ENCODE data around the gene VPS36. TPM values are rescaled to one million over a fixed set of nuclear protein-coding genes. Genes with fewer than 3 reads are reported as not detected.
A peak's percentile ranks its signal among the peaks of the same experiment; 100 is the strongest.
"Not testable (repeated sequence)": the region's sequence is repeated elsewhere in the genome, so short reads cannot be mapped to it uniquely, and the experiment has no call there.

Gene VPS36
- 10 to 100 TPM; 41.7 to 45.8 TPM for total RNA-seq

DNA sequence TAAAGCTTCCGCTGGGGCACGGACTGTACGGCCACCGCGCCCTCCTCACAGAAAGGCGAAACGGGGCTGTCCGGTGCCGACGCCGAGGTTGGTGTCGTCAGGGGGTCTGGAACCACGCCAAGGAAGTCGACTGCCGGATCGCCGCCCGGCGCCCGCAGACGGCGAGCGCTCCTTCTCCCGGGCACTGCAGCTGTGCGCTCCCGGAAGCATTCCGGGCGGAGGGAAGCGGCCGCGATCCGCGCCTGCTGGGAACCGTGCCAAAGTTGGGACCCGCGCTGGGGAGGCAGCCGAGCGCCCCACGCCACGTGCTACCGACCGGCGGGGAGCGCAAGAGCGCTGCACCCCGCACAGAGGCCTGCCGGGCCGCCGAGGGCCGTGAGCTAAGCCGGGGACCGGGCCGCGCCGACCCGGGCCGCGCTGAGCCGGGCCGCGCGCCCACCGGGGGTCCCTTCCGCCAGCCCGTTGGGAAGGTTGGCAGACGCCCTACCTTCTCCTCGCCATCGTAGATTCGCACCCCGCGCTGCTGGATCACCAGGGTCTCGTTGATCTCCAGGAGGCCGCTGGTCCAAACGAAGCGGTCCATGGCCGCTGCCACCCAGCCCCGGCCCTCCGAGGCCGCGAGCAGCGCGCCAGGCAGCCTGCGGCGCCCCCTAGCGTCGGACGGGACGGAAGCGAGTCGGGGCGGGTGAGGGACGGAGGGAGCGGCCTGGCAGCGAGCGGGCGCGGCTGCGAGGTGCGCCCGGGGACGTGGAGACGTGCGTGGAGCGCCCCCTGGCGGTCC, at the start of gene VPS36:
Gene VPS36, minus strand, starts transcription at position 623 of the 781 bp plus-strand sequence. Its CDS starts 40 bp downstream, at position 583.
- Mint-ChIP-seq H3K27ac (peak within 1 kb of the TSS; percentile 89), H3K27me3 (no peaks in the 10 kb centered on the region), H3K4me1 (peaks cover 33% of the 10 kb centered on the region), H3K9me3 (no peaks in the 10 kb centered on the region), H3K4me3 (peak within 1 kb of the TSS; percentile 96), H3K36me3 (peaks cover 3% of the 10 kb centered on the region)
- ATAC-seq (ENCODE audit: low read depth) (peak; percentile 83), DNase-seq (peak; percentile 99)
- POLR2A ChIA-PET: interaction anchor here (0.8 to 1.5 kb wide), 5 partner anchors 13 to 256 kb away, joined by 3 to 8 read pairs (median 3); no protein-coding TSS in a partner anchor

DNA sequence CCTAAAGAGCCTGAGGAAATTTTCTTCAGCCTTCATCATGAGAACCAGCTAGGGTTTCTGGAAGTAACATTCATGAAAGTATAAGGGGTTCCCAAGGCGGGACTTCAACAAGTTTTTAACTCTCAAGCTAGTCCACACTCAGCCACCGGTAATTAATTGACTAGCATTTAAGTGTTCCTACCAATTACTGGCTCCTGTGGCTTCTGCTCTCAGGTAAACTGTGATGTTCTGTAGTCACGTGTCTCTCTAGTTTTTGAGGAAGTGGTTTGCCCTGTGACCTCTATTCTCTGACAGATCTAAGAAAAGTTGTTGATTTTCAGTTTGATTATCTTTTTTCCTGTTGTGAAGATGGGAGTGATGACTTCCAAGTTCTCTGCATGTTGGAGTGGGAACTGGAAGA, 47.5 kb upstream of the VPS36 start:
- H3K36me3 Mint-ChIP-seq, H3K27me3 Mint-ChIP-seq, POLR2A ChIA-PET, DNase-seq, H3K9me3 Mint-ChIP-seq, H3K27ac Mint-ChIP-seq, H3K4me3 Mint-ChIP-seq, H3K4me1 Mint-ChIP-seq: not testable (repeated sequence)
- peak; percentile 66 for ATAC-seq (ENCODE audit: low read depth)

DNA sequence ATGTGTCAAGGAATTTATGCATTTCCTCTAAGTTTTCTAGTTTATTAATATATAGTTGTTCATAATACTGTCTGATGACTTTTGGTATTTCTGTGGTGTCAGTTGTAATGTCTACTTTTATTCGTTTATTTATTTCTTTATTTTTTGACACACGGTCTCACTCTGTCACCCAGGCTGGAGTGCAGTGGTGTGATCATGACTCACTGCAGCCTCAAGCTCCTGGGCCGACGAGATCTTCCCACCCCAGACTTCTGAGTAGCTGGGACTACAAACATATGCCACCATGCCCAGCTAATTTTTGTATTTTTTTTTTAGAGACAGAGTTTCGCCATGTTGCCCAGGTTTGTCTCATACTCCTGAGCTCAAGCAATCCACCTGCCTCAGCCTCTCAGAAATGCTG, 43.8 kb upstream of the VPS36 start:
- DNase-seq; POLR2A ChIA-PET; H3K4me3 Mint-ChIP-seq; H3K36me3 Mint-ChIP-seq; H3K4me1 Mint-ChIP-seq; H3K9me3 Mint-ChIP-seq; H3K27me3 Mint-ChIP-seq; ATAC-seq (ENCODE audit: low read depth); H3K27ac Mint-ChIP-seq: not testable (repeated sequence)

GRCh38 chr13:52491015-52491414, 40.6 kb upstream of the VPS36 start:
- H3K27ac Mint-ChIP-seq; DNase-seq; POLR2A ChIA-PET; H3K4me3 Mint-ChIP-seq; ATAC-seq (ENCODE audit: low read depth); H3K9me3 Mint-ChIP-seq; H3K36me3 Mint-ChIP-seq; H3K4me1 Mint-ChIP-seq; H3K27me3 Mint-ChIP-seq: not testable (repeated sequence)

DNA sequence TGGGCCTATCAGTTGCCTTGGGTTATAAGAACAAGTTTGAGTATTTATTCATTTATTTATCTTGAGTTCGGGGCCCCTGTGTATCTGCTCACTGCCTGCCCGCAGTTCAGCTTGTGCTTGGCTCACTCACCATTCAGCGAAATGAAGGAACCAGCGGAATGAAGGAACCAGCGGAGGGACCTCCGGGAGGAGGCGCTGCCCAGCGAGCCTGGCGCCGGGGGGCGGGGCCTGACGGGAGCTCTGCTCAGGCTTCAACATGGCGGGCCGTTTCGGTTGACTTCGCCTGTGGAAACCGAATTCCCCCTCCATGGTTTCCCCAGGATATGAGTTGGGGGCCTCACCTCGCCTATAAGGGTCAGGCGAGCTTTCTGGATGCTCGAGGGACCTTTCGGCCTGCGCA, 38.3 kb upstream of the VPS36 start:
- POLR2A ChIA-PET; H3K4me3 Mint-ChIP-seq; H3K36me3 Mint-ChIP-seq; H3K27me3 Mint-ChIP-seq; DNase-seq; ATAC-seq (ENCODE audit: low read depth); H3K27ac Mint-ChIP-seq; H3K9me3 Mint-ChIP-seq; H3K4me1 Mint-ChIP-seq: not testable (repeated sequence)

GRCh38 chr13:52487078-52487477, 36.6 kb upstream of the VPS36 start:
- H3K4me1 Mint-ChIP-seq; H3K36me3 Mint-ChIP-seq; H3K27me3 Mint-ChIP-seq; H3K9me3 Mint-ChIP-seq; DNase-seq; H3K27ac Mint-ChIP-seq; ATAC-seq (ENCODE audit: low read depth); H3K4me3 Mint-ChIP-seq: not testable (repeated sequence)
- POLR2A ChIA-PET: interaction anchor here (0.6 kb wide), 1 partner anchor 555 kb away, joined by 3 read pairs; no protein-coding TSS in a partner anchor

GRCh38 chr13:52480677-52481428, 30.4 kb upstream of the VPS36 start:
- POLR2A ChIA-PET; H3K27me3 Mint-ChIP-seq; H3K27ac Mint-ChIP-seq; H3K9me3 Mint-ChIP-seq; H3K4me1 Mint-ChIP-seq; ATAC-seq (ENCODE audit: low read depth); DNase-seq; H3K4me3 Mint-ChIP-seq: not testable (repeated sequence)
- peaks cover 23% of the 10 kb centered on the region for H3K36me3 Mint-ChIP-seq

GRCh38 chr13:52468487-52468886, 18.1 kb upstream of the VPS36 start:
- peaks cover 47% of the 10 kb centered on the region for H3K36me3 Mint-ChIP-seq
- H3K27me3 Mint-ChIP-seq; ATAC-seq (ENCODE audit: low read depth); POLR2A ChIA-PET; H3K4me1 Mint-ChIP-seq; H3K4me3 Mint-ChIP-seq; H3K9me3 Mint-ChIP-seq; DNase-seq: not testable (repeated sequence)
- H3K27ac Mint-ChIP-seq: peak overlapping the region; percentile 46

GRCh38 chr13:52463526-52463925, 13.1 kb upstream of the VPS36 start:
- H3K4me1 Mint-ChIP-seq: peaks cover 33% of the 10 kb centered on the region
- peaks cover 50% of the 10 kb centered on the region for H3K36me3 Mint-ChIP-seq
- POLR2A ChIA-PET: no interaction called here
- DNase-seq (no peak), ATAC-seq (ENCODE audit: low read depth) (no peak)
- peak overlapping the region; percentile 49 for H3K27ac Mint-ChIP-seq
- H3K9me3 Mint-ChIP-seq: no peaks in the 10 kb centered on the region
- no peaks in the 10 kb centered on the region for H3K27me3 Mint-ChIP-seq
- H3K4me3 Mint-ChIP-seq: peak overlapping the region; percentile 45

DNA sequence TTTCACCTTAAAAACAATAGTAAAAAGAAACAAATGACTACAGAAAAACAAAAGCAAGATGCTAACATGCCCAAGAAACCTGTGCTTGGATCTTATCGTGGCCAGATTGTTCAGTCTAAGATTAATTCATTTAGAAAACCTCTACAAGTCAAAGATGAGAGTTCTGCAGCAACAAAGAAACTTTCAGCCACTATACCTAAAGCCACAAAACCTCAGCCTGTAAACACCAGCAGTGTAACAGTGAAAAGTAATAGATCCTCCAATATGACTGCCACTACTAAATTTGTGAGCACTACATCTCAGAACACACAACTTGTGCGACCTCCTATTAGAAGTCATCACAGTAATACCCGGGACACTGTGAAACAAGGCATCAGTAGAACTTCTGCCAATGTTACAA, 10.8 kb upstream of the VPS36 start:
- peaks cover 44% of the 10 kb centered on the region for H3K36me3 Mint-ChIP-seq
- H3K4me1 Mint-ChIP-seq: peaks cover 44% of the 10 kb centered on the region
- POLR2A ChIA-PET: no interaction called here
- H3K9me3 Mint-ChIP-seq: no peaks in the 10 kb centered on the region
- H3K4me3 Mint-ChIP-seq: peak overlapping the region; percentile 63
- ATAC-seq (ENCODE audit: low read depth): peak; percentile 87
- no peak for DNase-seq
- H3K27me3 Mint-ChIP-seq: no peaks in the 10 kb centered on the region
- peak overlapping the region; percentile 64 for H3K27ac Mint-ChIP-seq

DNA sequence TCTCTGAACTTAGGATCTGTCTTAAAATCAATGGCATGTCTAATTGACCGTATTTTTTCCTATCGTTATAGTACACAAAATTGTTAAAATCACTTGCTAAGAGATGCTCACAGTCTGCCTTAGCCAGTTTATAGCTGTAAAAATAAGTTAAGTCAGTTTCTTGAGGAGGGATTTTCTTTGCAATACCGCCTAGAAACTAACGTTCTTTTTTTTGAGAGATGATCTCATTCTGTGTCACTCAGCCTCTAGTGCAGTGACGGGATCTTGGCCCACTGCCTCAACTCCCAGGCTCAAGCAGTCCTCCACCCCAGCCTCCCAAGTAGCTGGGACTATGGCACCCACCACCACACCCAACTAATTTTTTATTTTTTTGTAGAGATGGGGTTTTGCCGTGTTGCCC, 9.2 kb upstream of the VPS36 start:
- no peaks in the 10 kb centered on the region for H3K9me3 Mint-ChIP-seq
- H3K27me3 Mint-ChIP-seq: no peaks in the 10 kb centered on the region
- peaks cover 39% of the 10 kb centered on the region for H3K36me3 Mint-ChIP-seq
- no peak for ATAC-seq (ENCODE audit: low read depth)
- peak overlapping the region; percentile 16 for H3K27ac Mint-ChIP-seq
- peaks cover 50% of the 10 kb centered on the region for H3K4me1 Mint-ChIP-seq
- POLR2A ChIA-PET: no interaction called here
- H3K4me3 Mint-ChIP-seq: no peak overlapping the region
- no peak for DNase-seq

DNA sequence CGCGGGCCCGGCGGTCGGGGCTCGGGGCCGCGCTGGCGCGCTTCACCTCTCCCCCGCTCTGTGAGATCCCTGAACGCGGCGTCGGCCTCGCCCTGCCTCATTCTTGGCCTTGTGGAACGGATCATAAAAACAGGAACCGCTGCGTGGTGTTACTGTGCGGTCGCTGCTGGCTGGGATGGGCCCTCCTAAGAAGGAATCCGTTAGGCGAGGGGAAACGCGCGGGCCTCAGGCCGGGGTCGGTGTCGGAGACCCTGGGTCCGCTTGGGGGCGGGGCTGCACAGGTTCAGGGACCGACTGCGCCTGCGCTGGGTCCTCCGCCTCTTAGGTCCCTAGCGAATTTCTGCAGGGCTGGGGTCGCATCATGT, 5.2 kb upstream of the VPS36 start:
- POLR2A ChIA-PET: interaction anchor here (1.2 kb wide), 1 partner anchor 197 kb away, joined by 5 read pairs; the partner anchor contains the start of gene SUGT1
- H3K27me3 Mint-ChIP-seq: no peaks in the 10 kb centered on the region
- H3K9me3 Mint-ChIP-seq: no peaks in the 10 kb centered on the region
- H3K4me3 Mint-ChIP-seq: peak overlapping the region; percentile 91
- H3K4me1 Mint-ChIP-seq: peaks cover 43% of the 10 kb centered on the region
- DNase-seq (peak; percentile 82), ATAC-seq (ENCODE audit: low read depth) (peak; percentile 46)
- H3K36me3 Mint-ChIP-seq: peaks cover 19% of the 10 kb centered on the region
- H3K27ac Mint-ChIP-seq: peak overlapping the region; percentile 88

DNA sequence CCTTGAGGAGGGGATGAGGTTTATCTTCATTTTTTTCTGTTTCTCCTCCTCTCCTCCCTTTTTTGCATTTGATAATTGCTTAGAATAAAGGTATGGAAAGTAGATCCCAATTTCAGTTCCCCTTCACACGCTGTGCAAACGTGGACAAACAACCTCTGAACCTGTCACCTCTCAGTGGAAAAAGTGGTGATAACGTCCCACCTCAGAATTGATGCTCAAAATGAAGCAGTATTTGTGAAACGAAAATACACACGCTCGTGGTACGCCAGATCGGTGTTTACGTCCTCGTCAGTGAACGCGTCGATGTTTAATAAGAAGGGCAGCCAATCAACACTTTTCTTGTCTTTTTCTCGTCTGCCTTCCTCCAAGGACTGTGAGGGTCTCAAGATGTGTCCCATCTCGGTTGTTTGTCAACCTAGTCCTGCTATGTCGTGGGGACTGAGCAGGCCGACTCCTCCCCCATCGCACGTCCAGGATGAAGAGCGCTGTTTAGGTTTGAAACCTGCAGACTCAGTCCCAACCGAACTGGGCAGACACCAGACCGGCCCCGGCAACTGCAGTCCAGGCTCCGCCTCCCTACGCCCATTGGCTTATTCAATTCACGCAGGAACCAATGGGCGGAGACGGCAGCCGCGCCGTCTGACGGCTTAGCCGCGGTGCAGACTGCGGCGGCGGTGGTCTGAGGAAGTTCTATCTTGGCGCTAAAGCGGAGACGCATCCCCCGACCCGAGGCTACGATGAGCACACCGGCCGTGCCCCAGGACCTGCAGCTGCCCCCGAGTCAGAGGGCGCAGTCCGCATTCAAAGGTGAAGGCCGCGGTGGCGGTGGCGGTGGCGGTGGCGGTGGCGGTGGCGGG, 4.6 kb upstream of the VPS36 start, which contains the start of gene CKAP2:
Gene CKAP2, plus strand, starts transcription at position 659 of the 857 bp plus-strand sequence. Its CDS starts 79 bp downstream, at position 738.
- H3K4me3 Mint-ChIP-seq: peak within 1 kb of the TSS; percentile 91
- H3K9me3 Mint-ChIP-seq: no peaks in the 10 kb centered on the region
- H3K4me1 Mint-ChIP-seq: peaks cover 41% of the 10 kb centered on the region
- POLR2A ChIA-PET: interaction anchor here (1.2 kb wide), 1 partner anchor 198 kb away, joined by 5 read pairs; the partner anchor contains the start of gene SUGT1
- peak within 1 kb of the TSS; percentile 92 for H3K27ac Mint-ChIP-seq
- peaks cover 18% of the 10 kb centered on the region for H3K36me3 Mint-ChIP-seq
- H3K27me3 Mint-ChIP-seq: no peaks in the 10 kb centered on the region
- peak; percentile 93 for DNase-seq
- peak; percentile 80 for ATAC-seq (ENCODE audit: low read depth)
